Kidney capillary endothelial cell (primary cell): ENCODE results near the gene TBCC.
"Not testable (repeated sequence)": the region's sequence is repeated elsewhere in the genome, so short reads cannot be mapped to it uniquely, and the experiment has no call there.

Experiments
- DNase-seq: peaks from one replicate; pipeline ENCODE4 v3.0.0-alpha.2; 2018; ENCODE audit warnings: low spot score

Gene TBCC

DNA sequence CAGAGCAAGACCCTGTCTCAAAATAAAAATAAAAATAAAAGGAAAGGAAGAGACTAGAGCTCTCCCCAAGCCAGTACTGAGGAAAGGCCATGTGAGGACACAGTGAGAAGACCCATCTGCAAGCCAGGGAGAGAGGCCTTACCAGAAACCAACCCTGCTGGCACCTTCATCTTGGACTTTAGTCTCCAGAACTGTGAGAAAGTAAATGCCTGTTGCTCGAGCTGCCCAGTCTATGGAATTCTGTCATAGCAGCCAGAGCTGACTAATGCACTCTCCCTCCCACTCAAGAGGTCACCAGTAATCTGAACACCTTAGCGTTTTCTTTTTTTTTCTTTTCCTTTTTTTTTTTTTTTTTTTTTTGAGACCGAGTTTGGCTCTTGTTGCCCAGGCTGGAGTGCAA is 16.2 kb downstream of the TBCC start:
- no peak for DNase-seq

DNA sequence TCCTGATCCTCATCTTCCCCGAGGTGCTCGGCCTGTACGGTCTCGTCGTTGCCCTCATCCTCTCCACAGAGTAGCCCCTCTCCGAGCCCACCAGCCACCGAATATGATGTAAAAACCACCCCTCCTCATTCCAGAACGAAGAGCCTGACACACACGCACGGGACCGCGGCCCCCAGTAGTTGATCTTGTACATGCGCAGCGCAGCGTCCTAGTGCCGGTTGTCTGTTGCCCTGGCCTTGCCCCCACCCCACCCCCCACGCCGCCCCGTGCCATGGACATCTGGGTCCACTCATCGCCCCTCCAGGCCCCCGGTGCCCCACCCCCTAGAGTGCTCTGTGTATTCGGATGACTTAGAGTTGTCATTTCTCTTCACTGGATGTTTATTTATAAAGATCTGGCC is 18.3 kb downstream of the TBCC start:
- DNase-seq = no peak

DNA sequence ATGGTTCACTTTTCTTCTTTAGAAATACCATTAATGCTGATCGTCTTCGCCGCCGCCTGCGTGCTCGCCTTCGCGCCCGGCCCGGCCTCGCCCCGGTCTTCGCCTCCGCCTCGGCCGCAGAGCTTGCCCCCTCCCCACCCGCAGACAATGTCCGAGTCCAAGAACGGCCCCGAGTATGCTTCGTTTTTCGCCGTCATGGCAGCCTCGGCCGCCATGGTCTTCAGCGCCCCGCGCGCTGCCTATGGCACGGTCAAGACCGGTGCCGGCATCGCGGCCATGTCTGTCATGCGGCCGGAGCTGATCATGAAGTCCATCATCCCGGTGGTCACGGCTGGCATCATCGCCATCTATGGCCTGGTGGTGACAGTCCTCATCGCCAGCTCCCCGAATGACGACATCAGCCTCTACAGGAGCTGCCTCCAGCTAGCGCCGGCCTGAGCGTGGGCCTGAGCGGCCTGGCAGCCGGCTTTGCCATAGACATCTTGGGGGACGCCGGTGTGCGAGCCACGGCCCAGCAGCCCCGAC is 18.8 kb downstream of the TBCC start:
- peak; percentile 54 for DNase-seq

DNA sequence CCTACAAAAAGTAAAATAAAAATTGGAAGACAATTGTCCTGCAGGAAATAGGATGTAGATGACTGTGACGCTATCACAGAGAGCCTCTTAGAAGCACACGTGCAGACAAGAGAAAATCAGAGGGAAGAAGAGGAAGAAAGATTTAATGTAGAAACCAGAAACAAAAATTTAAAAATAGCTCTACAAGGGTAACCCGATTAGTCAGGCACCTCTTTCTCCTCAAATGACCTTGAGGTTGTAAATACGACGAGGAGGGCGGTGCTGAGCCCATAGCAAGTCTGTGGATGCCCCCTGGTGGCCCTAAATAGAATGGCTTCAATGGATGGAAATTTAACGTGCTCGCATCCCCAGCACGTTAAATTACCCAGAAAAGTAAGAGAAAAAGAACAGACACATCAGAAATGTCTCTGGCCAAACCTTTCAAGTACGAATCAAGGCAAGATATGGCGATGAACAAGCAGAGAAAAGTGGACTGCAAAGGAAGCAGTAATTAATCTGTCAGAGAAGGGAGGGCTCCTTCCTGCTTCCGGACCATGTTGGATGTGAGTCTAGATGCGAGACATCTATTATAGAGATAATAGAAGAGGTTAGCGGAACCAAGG is 19.3 kb downstream of the TBCC start:
- peak; percentile 81 for DNase-seq

DNA sequence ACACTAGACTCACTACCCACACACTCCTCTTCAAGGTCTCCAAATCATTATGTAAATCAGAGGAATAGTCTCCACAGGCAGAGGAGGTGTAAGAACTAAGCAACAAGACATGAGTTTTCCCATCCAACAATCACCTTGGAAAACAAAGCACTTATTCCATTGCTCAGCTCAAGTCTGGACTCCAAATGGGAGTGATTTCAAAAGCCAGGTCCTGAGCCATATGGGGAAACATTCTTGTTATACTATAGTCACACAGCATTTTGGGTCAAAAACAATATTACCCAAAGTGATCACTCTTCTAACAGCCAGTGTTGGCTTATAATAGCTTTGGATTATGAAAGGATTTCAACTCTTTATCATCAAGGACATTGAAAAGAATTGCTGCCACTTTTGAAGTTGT is 19.9 kb downstream of the TBCC start:
- no peak for DNase-seq

DNA sequence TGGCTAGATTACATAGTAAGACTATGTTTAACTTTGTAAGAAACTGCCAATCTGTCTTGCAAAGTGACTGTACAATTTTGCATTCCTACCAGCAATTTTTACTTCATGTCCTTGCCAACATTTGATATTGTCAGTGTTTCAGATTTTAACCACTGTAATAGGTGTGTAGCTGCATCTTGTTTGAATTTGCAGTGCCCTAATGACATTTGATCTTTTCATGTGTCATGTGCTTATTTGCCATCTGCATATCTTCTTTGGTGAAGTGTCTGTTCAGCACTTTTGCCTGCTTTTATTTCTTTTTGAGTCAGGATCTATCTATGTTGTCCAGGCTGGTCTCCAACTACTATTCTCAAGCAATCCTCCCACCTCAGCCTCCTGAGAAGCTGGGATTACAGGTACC is 21.1 kb downstream of the TBCC start:
- DNase-seq = no peak

DNA sequence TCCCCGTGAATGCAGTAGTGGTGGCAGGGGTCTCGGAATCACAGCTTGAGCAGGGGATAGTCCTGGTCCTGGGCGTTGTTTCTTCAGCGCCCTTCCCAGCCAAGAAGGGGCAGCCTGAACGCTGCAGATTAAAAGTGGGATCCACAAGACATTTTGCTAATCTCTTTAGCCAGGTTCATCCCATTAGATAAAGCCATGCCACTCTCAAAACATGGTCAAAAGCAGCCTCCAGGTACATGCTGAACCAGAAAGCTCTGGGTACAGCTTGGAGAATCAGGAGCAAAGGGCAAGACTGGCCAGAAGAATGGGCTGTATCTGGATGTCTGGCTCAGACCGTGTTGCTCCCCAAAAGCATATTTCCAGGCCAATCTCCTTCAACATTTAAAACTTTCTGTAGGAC is 23.4 kb downstream of the TBCC start, which contains the start of gene PRPH2:
PRPH2 (minus strand) TSS at position 101 of the 400 bp plus-strand sequence. CDS start 263 bp downstream, outside the sequence.
- DNase-seq = no peak

DNA sequence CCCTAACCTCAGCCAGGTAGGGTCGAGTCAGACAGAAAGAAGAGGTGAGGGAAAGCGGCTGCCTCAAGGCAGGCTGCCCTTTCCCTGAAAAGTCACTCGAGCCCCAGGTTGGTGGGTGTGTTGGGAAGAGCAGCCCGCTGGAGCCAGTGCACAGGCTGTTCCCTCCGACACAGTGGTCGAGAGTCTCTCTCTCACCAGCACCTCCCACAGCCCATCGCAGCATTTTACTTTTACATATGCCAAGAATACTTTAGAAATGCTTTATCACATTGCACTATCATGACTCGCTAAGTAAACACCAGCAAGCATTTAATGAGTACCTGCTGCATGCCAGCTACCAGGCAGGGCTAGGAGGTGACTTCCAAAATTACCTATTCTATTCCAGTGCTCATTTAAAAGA is 25.2 kb downstream of the TBCC start:
- DNase-seq = no peak

DNA sequence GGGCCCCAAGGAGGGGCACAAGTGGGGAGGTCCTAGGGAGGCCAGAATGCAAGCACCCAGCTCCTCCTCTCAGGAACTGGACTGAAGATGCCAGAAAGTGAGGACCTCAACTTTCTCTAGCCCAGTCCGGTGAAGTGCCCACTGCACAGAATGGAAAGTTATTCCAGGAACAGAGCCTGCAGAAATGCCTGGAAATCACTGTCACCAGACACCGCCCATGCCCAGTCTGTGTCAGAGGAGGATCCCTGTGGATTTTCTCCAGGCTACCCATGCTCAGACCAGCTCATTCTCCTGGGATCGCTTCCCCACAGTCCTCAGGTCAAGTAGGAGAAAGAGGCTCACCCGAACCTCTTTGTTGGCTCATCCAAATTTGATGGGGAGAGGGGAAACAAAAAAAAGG is 30.0 kb downstream of the TBCC start:
- DNase-seq = no peak

DNA sequence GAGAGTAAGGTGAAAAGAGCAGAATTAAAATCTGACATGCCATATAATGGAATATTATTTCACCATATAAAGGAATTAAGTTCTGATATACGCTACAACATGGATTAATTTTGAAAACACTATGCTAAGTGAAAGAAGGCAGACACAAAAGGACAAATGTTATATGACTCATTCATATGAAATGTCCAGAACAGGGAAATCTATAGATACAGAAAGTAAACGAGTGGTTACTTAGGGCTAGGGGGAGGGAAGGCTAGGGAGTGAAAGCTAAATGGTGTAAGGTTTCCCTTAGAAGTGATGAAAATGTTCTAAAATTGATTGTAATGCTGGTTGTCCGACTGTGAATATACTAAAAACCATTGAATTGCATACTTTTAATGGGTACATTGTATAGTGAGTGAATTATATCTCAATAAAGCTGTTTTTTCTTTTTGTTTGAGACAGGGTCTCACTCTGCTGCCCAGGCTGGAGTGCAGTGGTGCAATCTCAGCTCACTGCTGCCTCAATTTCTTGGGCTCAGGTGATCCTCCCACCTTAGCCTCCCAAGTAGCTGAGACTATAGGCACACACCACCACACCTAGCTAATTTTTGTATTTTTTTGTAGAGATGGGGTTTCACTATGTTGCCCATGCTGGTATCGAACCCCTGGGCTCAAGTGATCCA is 31.7 kb downstream of the TBCC start:
- no peak for DNase-seq

DNA sequence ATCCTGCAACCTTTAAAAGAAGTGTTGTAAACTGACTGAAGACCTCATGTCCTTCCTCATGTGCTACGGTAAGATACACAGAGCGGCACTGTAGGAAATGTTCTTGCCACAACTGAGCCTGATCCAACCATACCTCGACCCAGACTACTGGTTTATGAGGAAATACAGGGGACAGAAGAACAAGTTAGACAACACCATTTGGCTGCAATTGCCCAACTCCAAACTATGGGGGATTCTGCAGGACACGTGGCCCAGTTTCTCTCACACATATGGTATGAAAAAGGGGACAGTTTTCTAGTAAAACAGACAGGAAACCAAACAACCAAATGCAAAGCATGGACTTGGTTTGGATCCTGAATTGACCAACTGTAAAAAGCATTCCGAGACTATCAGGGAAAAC is 34.0 kb downstream of the TBCC start:
- DNase-seq = no peak

DNA sequence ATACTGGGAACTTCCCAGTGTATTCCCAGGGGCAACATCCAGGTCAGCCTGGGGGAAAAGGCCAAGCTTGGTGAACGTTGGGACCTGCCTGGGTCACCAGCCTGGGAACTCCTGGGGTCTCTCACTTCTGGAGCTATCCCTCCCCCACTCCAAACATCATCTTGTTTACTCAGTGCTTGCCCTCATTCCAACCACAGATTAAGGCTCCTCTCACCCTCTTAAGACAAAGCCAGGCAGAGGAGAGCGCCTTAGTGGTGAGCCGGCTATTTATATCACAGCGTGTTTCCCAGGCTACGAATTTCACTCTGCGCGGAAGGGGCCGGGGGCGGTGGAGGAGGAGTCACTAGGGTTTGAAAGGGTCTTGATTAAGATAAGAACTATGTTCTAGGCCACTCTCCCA is 35.6 kb downstream of the TBCC start:
- DNase-seq = no peak

DNA sequence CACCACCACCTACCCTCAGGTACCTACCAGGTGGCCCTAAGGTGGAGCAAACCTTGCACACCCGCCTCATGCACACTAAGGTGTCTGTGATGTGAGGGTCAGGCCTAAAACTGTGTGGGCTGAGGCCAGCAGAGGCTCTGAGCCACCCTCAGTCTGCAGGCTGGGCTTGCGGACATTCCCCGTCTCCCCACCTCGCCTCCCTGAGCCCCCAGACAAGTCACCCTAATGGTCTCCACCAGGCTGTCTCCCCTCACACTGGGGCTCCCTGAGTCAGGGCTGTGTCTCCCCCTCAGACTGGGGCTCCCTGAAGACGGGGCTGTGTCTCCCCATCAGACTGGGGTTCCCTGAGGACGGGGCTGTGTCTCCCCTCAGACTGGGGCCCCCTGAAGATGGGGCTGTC is 36.0 kb downstream of the TBCC start:
- DNase-seq = no peak

DNA sequence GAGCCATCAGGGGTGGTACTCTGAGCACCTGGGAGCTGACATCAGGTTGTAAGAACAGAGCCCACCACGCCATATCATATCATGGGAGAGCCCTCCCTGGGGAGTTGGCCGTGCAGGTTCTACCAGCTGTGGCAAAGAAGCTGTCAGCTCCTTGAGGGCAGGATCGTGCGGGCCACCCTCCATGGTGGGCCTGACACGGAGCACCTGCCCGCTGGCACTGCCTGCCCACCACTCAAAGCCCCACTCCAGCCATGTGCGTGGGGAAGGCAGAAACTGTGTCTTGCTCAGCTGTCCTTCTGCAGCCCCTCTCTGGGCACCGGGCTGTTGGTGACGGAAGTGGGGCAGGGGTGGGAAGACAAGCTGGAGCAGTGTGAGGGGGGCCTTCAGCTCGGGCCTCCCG is 37.8 kb downstream of the TBCC start:
- DNase-seq = no peak

DNA sequence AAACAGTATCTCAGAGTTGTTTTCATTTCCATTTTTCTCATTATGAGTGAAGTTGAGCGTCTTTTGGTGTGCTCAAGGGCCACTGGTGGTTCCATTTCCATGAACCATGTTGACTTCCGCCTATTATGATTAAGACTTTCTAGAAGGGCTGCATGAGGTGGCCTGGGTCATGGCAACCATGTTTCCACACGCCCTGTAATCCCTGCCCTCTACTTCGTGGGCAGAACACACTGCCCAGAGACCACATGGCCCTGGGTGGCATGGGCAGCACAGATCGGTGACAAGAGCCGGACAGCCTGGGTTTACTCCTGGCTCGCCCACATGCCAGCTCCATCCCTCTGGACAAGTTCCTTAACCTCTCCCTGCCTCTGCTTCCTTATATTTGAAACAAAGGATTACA is 38.3 kb downstream of the TBCC start:
- no peak for DNase-seq

DNA sequence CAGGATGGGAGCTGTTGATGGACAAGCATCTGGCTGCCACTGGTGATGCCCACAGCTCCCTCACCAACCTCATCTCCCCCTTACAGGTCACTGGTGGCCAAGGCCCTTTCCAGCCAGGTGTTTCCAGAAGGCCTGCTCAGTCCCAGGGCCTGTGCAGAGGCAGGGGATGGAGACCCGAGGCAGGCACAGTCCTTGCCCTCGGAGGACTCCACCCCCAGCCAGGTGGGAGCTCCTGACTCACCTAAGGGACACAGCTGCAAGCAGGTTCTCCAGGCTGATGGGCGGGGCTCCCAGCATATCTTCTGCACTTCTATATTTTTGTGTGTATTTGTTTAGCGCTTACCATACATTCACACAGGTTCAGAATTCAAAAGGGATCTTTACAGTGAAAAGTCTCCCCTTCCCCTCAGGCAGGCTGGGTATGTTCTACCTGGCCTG is 40.9 kb downstream of the TBCC start:
- no peak for DNase-seq

DNA sequence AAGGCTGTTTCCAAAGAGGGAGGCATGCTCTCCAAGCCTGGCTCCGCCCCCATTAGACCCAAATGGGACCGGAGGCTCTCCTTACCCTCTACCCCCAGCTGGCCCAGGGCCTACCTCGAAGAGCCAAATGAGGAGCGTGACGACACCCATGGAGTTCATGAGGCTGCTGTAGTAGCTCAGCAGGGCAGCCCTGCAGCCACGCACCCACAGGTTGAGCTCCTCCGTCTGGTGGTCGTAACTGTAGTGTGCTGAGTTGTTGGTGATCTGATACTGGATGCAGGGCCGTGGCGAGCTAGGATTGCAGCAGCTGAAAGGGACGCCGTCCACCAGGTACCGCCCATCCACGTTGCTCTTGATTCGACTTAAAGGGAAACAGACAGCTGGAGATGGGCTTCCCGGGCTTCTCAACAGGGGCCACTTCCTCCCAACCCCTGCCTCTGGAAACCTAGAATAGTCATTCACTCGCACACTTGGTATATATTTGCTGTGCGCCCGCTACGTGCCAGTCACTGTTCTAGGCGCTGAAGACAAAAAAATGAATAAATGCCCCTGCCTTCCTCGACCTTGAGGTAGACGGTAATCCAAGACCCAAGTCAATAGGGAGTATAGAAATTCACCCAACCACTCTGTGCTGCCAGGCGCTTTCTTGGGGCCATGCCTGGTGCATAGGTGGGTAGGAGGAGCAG is 41.5 kb downstream of the TBCC start:
- no peak for DNase-seq

DNA sequence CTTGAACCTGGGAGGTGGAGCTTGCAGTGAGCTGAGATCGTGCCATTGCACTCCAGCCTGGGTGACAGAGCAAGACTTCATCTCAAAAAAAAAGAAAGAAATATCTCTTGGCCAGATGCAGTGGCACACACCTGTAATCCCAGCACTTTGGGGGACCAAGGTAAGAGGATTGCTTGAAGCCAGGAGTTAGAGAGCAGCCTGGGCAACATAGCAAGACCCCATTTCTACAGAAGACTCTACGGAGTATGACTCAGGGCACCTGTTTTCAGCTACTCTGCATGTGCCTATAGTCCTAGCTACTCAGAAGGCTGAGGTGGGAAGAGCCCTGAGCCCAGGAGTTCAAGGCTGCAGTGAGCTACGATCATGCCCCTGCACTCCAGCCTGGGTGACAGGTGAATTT is 43.1 kb downstream of the TBCC start:
- not testable (repeated sequence) for DNase-seq

DNA sequence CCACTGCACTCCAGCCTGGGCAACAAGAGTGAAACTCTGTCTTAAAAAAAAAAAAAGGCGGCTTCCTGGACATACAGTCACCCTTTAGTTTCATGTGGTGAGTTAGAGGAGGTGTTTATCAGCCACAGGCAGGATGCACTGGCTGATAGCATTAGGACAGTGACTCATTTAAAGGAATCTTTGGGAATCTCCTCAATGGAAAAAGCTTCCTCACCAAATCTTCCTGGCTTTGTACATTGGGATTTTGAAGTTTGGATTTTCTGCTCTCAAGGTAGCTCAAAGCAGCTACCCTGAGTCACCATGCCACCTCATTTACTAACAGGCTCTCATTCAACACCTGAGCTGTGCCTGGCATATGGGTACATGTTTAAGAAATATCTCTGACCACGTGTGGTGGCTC is 43.7 kb downstream of the TBCC start:
- peak; percentile 74 for DNase-seq

DNA sequence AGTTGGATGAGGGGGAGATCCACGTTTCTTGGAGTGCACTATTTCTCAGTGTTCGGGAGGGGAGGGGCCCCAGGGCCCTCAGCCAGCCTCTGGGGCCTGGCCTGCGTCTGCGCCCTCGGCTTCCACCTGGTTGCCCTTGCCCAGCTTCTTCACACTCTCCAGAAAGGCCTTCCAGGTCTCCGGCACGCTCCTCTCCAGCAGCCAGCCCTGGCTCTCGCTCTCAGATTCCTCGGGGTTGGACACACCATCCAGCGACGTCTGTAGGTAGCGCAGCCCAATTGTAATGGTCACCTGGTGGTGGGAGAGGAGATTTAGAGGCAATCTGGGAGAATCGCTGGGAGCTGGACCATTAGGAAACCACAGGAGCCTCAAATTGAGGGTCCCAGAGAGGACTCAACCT is 47.7 kb downstream of the TBCC start:
- no peak for DNase-seq

DNA sequence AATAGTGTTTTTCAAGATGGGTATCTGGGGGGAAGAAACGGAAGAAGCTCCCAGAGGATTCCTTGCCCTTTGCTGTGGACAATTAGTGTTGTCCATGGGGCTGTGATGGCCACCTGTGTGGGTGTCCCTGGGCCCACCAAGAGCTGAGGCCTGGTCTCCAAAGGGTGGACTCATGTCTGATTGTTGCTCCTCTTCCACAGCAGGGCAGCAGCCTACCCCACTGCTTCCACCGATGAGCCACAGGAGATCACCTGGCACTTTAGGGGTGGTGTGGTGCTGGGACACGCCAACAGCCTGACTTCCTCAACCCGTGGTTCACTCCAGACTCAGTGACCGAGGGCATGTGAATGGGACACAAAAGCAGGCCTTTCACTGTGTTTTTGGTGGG is 48.6 kb downstream of the TBCC start:
- no peak for DNase-seq

DNA sequence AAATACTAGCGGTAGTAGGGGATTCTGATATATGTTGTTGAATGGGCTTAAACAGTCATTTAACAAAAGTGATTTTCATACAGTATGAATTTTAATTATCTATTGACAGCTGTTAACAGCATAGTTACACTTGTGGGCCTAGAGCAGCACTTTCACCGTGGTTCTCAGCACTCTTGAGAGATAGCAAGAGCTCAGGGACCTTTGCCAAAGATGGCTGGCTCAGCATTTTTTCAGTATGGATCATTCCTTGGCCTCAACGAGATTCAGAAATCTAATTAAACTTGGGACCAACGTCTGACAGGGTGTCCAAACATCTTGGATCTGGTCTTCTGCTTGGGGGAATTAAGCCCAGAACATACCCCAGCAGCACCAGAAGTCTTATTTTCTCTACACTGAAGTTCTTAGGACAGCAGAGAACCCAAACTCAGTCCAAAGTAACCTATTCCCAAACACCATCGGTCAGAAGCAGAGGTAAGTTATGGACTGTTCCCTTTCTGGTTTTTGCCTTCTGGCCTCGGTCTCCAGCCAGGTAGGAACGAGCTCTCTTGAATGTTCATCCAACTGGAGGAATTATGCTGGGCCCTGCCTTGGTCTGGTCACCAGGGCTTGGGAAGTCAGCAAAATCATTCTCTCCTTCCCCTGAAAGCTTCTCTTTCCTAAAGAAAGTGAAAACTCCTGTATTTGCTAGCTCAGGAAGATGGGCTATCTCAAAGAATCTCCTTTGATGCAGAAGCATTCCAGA is 49.2 kb downstream of the TBCC start:
- no peak for DNase-seq

DNA sequence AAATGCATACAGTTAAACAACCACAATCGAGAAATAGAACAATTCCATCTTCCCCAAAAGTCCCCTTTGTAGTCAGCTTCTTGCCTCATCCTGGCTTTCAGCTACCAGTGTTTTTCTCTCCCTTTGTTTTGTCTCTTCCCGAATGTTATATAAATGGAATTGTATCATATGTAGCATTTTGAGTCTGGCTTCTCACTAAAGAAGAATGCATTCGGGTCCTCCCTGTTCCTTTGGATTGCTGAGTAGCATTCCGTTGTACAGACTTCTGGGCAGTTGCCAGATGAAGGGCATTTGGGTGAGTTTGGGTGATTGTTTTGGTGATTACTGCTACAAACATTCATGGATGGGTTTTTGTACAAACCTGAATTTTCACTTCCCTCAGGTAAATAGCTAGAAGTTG is 51.3 kb downstream of the TBCC start:
- DNase-seq = no peak
